HG02759 (cell line): ENCODE data around the gene ABHD8.
"Not testable (repeated sequence)": the region's sequence is repeated elsewhere in the genome, so short reads cannot be mapped to it uniquely, and the experiment has no call there.

Experiments
- ATAC-seq: cut with Tn5 transposase; IDR thresholded peaks from one replicate; pipeline ENCODE4 v1.9.1; 2021; ENCODE audit warnings: mild to moderate bottlenecking, moderate library complexity; ENCODE audit not compliant: unreplicated experiment

Gene ABHD8

DNA sequence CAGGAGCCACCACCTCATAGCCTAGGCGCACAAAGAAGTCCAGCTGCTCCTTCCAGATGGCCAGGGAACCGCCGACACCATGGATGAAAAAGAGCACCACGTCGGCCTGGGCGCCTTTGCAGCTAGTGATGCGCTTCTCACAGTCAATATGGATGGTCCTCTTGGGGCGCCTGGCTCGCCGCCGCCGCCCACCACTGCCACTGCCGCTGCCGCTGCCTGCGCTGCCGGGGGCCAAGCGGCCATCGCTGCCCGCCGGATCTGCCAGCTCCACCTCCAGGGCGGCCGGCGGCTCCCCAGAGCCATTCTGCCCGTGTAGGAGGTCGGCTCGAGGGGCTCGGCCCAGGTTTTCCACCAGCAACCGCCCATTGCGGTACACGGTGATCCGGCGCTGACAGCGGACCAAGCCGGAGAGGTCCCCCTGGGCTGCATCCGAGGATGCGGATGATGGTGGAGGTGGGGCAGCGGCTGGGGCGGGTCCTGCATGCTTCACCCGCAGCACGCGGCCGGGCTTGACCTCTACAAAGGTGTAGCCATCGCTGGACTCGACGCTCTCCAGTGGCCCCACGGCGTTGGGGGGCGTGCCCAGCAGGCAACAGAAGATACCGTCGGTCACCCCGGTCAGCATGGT lies 2.1 kb downstream of the ABHD8 start:
- no peak for ATAC-seq

- ATAC-seq = no peak
Observed at GRCh38 chr19:17296976-17297375, 6.2 kb downstream of the ABHD8 start.

GRCh38 chr19:17296273-17296672 lies 7.0 kb downstream of the ABHD8 start:
- no peak for ATAC-seq

DNA sequence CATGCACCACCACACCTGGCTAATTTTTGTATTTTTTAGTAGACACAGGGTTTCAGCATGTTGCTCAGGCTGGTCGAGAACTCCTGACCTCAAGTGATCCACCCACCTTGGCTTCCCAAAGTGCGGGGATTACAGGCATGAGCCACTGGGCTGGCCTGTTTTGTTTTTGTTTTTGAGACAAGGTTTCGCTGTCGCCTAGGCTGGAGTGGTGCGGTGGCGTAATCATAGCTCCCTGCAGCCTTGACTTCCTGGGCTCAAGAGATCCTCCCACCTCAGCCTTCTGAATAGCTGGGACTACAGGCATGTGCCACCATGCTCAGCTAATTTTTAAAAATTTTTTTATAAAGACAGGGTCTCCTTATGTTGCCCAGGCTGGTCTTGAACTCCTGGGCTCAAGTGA lies 7.7 kb downstream of the ABHD8 start:
- ATAC-seq = not testable (repeated sequence)

GRCh38 chr19:17294051-17294891 lies 9.0 kb downstream of the ABHD8 start:
- no peak for ATAC-seq

DNA sequence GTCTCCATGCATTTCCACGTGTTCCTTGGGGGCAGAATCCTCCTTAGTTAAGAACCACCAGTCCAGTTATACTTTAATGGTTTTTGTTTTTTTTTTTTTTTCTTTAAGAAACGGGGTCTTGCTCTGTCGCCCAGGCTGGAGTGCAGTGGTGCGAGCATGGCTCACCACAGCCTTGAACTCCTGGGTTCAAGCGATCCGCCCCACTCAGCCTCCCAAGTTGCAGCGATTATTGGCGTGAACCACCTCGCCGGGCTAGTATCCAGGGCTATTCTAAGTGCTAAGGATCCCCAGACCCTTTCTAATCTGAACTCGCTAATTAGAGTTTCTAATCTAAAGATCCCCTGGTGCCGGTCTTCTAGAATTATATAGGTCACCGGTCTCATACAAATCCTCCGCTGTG lies 9.6 kb downstream of the ABHD8 start:
- ATAC-seq = no peak

DNA sequence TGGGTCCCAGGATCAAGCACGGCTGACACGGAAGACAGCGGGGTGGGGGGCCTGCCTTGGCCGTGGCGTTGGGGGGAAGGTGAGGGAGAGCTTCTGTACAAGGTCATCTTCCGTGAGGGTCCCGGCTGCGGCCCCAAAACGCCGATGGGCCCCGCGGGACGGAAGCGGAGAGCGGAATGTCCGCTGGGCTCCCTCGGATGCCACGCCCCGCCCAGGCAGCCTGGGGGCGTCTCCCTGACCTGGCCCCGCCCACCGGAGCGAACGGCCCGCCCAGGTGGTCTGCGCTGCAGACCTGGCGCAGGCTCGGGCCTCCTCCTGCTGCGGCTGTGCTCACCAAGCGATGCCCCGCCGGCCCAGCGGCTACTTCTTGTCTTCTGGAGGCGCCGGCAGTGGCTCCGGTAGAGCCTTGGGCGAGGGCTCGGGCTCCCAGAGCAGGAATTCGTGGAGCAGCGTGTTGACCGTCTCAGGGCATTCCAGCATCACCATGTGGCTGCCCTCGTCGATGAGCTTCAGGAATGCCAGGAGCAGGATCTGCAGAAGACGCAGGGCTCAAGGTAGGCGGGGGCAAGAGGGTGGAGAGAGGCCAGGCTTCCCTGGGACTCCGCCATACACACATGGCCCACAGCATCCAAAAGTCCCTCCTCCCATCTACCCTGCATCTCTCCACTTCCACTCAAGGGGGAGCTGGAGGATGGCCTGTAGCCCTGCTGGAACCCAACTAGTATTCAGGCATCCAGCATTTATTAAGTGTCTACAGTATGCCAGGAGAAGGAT lies 10.7 kb downstream of the ABHD8 start:
- ATAC-seq = peak; percentile 84

DNA sequence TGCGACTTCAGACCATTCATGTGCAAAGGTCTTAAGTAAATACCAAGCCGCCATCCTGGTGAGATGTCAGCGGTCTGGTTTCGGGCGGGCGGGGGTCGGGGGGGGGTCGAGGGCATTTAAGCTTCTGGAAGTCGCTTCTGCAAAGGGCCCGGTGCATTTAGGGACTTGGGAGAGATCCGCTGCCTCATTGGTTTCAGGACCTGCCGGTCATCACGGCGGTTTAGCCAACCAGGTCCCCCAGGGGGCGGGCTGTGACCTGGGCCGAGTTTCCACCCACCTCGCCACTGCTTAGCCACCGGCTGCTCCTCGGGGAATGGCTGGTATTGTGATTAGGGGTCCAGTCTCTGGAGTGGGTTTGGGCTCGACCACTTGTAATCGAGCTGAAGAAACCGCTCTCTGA lies 13.7 kb downstream of the ABHD8 start:
- ATAC-seq = no peak

DNA sequence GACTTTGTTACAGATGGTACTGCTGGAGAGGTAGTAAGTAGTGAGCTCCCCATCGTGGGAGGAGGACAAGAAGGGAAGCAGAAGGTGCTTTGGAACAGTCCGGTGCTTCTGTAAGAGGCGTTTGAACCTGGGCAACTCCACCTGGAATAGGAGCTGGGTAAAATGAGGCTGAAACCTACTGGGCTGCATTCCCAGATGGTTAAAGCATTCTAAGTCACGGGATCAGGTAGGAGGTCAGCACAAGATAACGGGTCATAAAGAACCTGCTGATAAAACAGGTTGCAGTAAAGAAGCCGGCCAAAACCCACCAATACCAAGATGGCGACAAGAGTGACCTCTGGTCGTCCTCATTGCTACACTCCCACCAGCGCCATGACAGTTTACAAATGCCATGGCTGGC lies 16.5 kb downstream of the ABHD8 start:
- no peak for ATAC-seq

DNA sequence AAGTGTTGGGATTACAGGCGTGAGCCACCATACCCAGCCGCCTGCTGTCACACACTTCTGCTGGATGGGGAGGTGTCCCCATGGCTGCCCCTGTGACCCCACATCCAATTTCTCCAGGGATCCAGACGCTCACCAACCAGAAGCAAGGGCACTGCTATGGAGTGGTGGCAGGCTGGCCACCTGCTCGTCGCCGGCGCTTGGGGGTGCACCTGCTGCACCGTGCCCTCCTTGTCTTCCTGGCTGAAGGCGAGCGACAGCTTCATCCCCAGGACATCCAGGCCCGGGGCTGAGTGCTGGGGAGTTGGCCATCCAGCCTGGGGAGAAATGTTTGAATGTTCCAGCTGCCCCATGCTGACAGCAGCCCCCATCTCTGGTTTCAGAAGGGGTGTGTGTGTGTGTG lies 17.0 kb downstream of the ABHD8 start:
- ATAC-seq = no peak

- ATAC-seq = no peak
Observed at GRCh38 chr19:17285415-17286135, 17.6 kb downstream of the ABHD8 start.

DNA sequence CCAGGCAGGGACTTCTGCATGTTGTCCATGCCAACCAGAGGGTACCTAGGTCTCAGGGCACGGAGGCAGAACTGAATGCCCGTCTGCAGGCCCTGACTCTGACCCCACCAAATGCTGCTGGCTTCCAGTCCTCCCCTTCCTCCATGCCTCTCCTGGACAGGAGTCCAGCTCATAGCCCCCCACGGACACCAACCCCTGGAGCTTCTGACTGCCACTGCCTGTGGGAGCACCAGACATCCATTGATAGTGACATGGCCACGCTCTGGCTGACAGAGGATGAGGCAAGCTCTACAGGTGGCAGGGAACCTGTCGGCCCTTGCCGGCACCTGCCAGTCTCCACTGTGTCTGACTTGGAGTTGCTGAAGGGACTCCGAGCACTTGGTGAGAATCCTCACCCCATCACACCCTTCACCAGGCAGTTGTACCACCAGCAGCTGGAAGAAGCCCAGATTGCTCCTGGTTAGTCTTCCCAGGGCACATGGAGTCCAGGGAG lies 19.7 kb downstream of the ABHD8 start:
- ATAC-seq = no peak

GRCh38 chr19:17282488-17283125 lies 20.6 kb downstream of the ABHD8 start:
- ATAC-seq = peak; percentile 74

- ATAC-seq = peak; percentile 56
Observed at GRCh38 chr19:17281391-17282304, 21.6 kb downstream of the ABHD8 start, which contains the start of gene ANKLE1. TSS of gene ANKLE1 (plus strand) at chr19:17281901. CDS start at chr19:17281921, 20 bp downstream.

DNA sequence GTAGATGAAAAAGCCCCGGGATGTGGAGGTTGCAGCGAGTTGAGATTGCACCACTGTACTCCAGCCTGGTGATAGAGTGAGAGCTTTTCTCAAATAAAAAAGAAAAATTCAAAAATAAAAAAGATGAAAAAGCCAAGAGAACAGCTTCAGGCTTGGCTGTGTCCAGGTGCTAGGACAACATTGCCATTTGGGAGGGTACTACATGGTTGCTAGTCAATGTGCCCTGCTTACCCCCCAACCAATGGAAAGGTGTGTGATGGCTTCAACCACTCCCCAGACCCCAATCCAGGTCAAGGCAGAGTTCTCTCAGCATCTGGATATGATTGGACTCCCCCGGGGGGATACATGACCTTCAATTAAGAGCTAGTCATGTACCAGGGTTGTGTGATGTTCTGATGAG lies 23.8 kb downstream of the ABHD8 start:
- ATAC-seq = no peak

GRCh38 chr19:17275441-17276175 lies 27.6 kb downstream of the ABHD8 start:
- ATAC-seq = no peak

- not testable (repeated sequence) for ATAC-seq
Observed at GRCh38 chr19:17274892-17275291, 28.3 kb downstream of the ABHD8 start.

DNA sequence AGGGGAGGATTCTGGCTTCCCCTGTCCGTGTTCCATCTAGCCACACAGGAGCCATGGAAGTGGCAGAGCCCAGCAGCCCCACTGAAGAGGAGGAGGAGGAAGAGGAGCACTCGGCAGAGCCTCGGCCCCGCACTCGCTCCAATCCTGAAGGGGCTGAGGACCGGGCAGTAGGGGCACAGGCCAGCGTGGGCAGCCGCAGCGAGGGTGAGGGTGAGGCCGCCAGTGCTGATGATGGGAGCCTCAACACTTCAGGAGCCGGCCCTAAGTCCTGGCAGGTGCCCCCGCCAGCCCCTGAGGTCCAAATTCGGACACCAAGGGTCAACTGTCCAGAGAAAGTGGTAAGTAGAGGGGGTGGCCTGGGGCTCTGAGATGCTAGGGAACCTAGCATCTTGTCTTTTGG lies 34.5 kb downstream of the ABHD8 start:
- ATAC-seq = no peak
